ENCODE data around the gene UBA3.

UBA3 gene

DNA sequence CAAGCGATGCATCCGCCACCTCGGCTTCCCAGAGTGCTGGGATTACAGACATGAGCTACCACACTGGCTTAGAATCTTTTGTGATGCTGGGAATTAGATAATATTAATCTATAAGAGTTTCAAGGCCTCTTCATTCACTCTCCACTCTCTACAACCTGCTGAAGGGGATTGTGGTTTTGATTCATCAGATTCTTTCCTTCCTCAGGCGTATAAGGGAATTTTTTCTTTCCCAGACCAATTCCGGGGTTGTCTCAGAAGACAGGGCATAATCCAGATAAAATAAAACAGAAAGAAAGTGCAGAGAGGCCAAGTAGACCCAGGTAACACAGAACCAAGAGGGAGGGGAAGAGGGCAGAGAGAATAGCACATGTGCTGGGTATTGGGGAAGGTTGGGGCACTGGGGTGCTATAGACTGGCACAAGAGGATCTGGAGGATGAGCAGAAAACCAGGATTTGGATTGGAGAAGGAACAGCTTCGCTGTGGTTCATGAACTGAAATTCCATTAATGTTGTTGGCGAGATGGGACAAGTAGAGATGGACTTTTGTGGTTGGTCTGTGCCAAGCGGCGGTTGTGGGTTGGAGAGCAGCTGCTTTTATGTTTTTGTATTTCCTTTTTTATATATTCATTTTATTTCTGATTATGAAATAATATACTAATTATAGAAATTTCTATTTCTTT lies 17.4 kb upstream of the UBA3 start:
- TF ChIP-seq, protein P1, sequence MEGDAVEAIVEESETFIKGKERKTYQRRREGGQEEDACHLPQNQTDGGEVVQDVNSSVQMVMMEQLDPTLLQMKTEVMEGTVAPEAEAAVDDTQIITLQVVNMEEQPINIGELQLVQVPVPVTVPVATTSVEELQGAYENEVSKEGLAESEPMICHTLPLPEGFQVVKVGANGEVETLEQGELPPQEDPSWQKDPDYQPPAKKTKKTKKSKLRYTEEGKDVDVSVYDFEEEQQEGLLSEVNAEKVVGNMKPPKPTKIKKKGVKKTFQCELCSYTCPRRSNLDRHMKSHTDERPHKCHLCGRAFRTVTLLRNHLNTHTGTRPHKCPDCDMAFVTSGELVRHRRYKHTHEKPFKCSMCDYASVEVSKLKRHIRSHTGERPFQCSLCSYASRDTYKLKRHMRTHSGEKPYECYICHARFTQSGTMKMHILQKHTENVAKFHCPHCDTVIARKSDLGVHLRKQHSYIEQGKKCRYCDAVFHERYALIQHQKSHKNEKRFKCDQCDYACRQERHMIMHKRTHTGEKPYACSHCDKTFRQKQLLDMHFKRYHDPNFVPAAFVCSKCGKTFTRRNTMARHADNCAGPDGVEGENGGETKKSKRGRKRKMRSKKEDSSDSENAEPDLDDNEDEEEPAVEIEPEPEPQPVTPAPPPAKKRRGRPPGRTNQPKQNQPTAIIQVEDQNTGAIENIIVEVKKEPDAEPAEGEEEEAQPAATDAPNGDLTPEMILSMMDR (IDR thresholded peaks at IDR 0.05; ENCODE audit: low read length) = no peak
- TF ChIP-seq EZH2 (IDR thresholded peaks at IDR 0.05; ENCODE audit: borderline replicate concordance, low read length) = no peak
- no peak overlapping the region for H3K4me3 ChIP-seq (ENCODE audit: low read depth, low read length, poor library complexity, severe bottlenecking)
- no peaks in the 10 kb centered on the region for H3K79me2 ChIP-seq (ENCODE audit: insufficient read depth, low read length)

DNA sequence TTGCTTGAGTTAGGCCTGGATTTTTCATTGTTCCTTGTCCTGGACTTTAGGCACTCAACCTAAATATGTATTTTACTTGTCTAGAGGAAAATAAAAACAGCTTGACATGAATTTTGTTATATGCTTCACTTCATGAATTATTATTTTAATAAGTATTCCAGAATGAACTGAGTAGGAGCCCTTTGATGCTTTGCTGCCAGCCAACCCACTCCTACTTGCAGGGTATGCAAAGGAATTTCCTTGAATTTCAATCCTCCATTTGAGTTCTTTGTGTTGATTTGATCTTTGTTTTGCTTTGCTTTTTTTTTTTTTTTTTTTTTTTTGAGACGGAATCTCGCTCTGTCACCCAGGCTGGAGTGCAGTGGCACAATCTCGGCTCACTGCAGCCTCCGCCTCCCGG lies 16.1 kb upstream of the UBA3 start:
- Histone ChIP-seq H3K9me2 (ENCODE audit: low read depth, low read length) (no peaks in the 10 kb centered on the region), H3K4me3 (ENCODE audit: low read depth, low read length, poor library complexity, severe bottlenecking) (no peak overlapping the region), H3K4me1 (ENCODE audit: insufficient read depth, low read length, severe bottlenecking) (peaks cover 17% of the 10 kb centered on the region), H3K79me2 (ENCODE audit: insufficient read depth, low read length) (no peaks in the 10 kb centered on the region), H2AFZ (ENCODE audit: low read length) (no peak overlapping the region), H4K20me1 (ENCODE audit: insufficient read depth, low read length) (no peaks in the 10 kb centered on the region), H3F3A (ENCODE audit: insufficient read depth, low read length) (no peaks in the 10 kb centered on the region), H3K27ac (ENCODE audit: low read depth, low read length, poor library complexity, severe bottlenecking) (no peak overlapping the region), H3K4me2 (ENCODE audit: low read length) (no peak overlapping the region), H3K9me3 (ENCODE audit: low read length) (no peaks in the 10 kb centered on the region), H3K9ac (ENCODE audit: low read length) (no peak overlapping the region), H3K36me3 (ENCODE audit: insufficient read depth, low read length) (no peaks in the 10 kb centered on the region), H3K27me3 (ENCODE audit: insufficient read depth, low read length) (no peaks in the 10 kb centered on the region)
- TF ChIP-seq, protein P1 (IDR thresholded peaks at IDR 0.05; ENCODE audit: low read length) = no peak
- TF ChIP-seq EZH2 (IDR thresholded peaks at IDR 0.05; ENCODE audit: borderline replicate concordance, low read length) = no peak

More for the DNA sequence above, 17.4 kb upstream of the UBA3 start:
- no peak overlapping the region for H3K9ac ChIP-seq (ENCODE audit: low read length)
- no peaks in the 10 kb centered on the region for H4K20me1 ChIP-seq (ENCODE audit: insufficient read depth, low read length)
- H3K27me3 ChIP-seq (ENCODE audit: insufficient read depth, low read length) = no peaks in the 10 kb centered on the region
- H3K4me2 ChIP-seq (ENCODE audit: low read length) = no peak overlapping the region
- H3F3A ChIP-seq (ENCODE audit: insufficient read depth, low read length) = no peaks in the 10 kb centered on the region
- peaks cover 9% of the 10 kb centered on the region; the same call in 1 of the 2 replicates for H3K36me3 ChIP-seq (ENCODE audit: insufficient read depth, low read length)
- no peak overlapping the region for H3K27ac ChIP-seq (ENCODE audit: low read depth, low read length, poor library complexity, severe bottlenecking)
- no peaks in the 10 kb centered on the region for H3K9me2 ChIP-seq (ENCODE audit: low read depth, low read length)
- H2AFZ ChIP-seq (ENCODE audit: low read length) = no peak overlapping the region
- H3K9me3 ChIP-seq (ENCODE audit: low read length) = no peaks in the 10 kb centered on the region
- peaks cover 5% of the 10 kb centered on the region for H3K4me1 ChIP-seq (ENCODE audit: insufficient read depth, low read length, severe bottlenecking)

DNA sequence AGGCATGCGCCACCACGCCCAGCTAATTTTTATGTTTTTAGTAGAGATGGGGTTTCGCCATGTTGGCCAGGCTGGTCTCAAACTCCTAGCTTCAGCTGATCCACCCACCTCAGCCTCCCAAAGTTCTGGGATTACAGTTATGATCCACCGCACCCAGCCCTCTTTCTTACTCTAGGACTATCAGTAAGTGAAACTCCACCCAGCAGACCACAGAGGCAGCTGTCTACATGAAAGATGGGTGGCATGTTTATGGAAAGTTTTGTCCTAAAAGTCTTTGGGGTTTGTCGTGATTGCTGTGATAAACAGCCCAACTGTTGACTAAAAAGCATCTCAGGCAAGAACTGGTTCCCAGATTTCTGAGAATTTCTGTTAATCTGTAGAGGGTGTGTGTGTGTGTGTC lies 15.5 kb upstream of the UBA3 start:
- Histone ChIP-seq H3K79me2 (ENCODE audit: insufficient read depth, low read length) (no peaks in the 10 kb centered on the region), H3K9ac (ENCODE audit: low read length) (no peak overlapping the region), H3K27ac (ENCODE audit: low read depth, low read length, poor library complexity, severe bottlenecking) (no peak overlapping the region), H3K9me2 (ENCODE audit: low read depth, low read length) (no peaks in the 10 kb centered on the region), H3F3A (ENCODE audit: insufficient read depth, low read length) (no peaks in the 10 kb centered on the region), H4K20me1 (ENCODE audit: insufficient read depth, low read length) (no peaks in the 10 kb centered on the region), H3K36me3 (ENCODE audit: insufficient read depth, low read length) (no peaks in the 10 kb centered on the region), H2AFZ (ENCODE audit: low read length) (no peak overlapping the region), H3K4me1 (ENCODE audit: insufficient read depth, low read length, severe bottlenecking) (peaks cover 23% of the 10 kb centered on the region), H3K27me3 (ENCODE audit: insufficient read depth, low read length) (no peaks in the 10 kb centered on the region), H3K9me3 (ENCODE audit: low read length) (no peaks in the 10 kb centered on the region), H3K4me3 (ENCODE audit: low read depth, low read length, poor library complexity, severe bottlenecking) (no peak overlapping the region), H3K4me2 (ENCODE audit: low read length) (no peak overlapping the region)
- TF ChIP-seq, protein P1 (IDR thresholded peaks at IDR 0.05; ENCODE audit: low read length) = no peak
- no peak for TF ChIP-seq EZH2 (IDR thresholded peaks at IDR 0.05; ENCODE audit: borderline replicate concordance, low read length)

Measured in OCI-LY1 (cell line).